GM11168 (cell line): Measurements from ENCODE around the gene UNC13D.
"Not testable (repeated sequence)": the region's sequence is repeated elsewhere in the genome, so short reads cannot be mapped to it uniquely, and the experiment has no call there.

ENCODE experiments used
- in situ Hi-C: fragments of 300-500 bp; cut with MboI; formaldehyde crosslinking; loops from one replicate; pipeline ENCODE4 v1.12.0; 2022; ENCODE audit warnings: low sequenced_read_pairs; ENCODE audit not compliant: unreplicated experiment

Gene UNC13D

DNA sequence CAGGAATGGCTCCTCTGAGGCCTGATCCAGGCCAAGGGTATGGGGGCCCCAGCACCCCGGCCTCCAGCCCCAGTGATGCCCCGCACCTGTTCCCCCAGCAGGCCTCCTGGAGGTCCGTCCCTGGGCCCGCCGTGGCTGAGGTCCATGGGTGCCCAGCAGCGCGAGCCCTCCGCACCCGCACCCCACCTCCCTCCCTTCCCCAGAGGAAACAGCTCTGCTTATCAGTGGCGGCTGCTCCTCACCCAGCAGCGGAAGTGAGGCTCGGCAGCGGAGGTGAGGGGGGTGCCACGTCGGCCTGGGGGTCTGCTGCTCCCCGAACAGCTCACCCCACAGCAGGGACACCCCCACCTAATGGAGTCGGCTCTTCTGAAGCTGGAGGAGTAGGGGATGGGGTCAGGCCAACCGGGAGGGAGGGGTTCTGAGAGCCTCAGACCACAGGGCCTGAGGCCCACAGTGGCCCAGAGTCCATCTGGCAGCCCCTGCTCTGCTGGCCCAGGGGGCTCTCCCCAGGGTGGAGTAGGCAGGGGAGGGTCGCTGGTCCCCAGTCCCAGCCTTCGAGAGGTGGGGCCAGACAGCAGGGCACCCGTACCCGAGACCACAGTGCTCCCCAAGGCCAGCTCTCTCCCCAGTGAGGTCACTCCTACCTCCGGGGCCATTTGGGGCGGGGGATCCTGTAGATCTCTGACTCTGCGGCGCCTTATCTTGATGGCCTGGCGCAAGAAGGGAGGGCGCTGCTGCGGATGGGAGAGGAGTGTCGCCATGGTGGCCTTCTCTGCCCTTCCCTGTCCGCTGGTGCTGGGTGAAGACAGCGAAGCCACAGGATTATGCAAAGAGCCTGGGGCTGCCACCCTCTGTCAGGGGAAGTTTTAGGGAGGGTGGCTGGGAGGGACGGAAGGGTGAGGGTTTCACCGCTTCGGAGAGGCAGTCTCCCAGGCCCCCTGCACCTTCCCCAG is at the start of gene UNC13D:
Gene UNC13D, minus strand, starts transcription at position 828 of the 953 bp plus-strand sequence. Its CDS starts 67 bp downstream, at position 761.
- in situ Hi-C loops: no loop called here

- in situ Hi-C loops: no loop called here
Observed at GRCh38 chr17:75893305-75894048, 49.3 kb upstream of the UNC13D start.

DNA sequence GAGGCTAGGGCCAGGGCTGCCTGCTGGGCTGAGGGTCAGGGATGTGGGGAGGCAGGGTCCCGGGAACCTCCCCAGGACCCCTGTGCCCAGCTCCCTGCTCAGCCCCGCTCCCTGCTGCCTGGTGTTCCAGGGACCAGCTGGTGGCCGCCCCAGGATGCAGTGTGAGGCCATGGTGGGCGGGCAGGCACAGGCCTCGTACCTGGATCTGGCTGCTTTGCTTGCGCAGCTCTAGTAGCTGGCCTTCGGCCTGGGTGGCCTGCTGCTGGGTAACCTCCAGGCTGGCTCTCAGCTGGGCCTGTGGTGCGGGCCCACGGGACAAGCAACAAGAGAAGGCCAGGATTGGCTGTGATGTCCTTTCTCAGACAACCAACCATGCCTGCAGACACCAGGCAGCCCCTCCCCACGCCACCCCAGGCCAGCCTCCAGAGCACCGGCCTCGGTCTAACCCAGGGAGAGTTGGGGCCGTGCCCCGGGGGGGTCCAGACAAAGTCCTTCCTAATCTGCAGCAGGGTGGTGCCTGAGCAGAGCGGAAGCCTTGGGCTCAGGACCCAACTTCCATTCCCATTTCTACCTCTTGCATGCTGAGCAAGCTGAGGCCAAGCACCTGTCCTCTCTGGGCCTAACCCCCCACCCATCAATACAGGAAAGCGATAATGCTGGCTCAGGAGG is 48.5 kb upstream of the UNC13D start:
- in situ Hi-C loops: no loop called here

GRCh38 chr17:75891605-75892555 is 47.7 kb upstream of the UNC13D start:
- in situ Hi-C loops: no loop called here

- in situ Hi-C loops: no loop called here
Observed at GRCh38 chr17:75891022-75891604, 46.9 kb upstream of the UNC13D start.

DNA sequence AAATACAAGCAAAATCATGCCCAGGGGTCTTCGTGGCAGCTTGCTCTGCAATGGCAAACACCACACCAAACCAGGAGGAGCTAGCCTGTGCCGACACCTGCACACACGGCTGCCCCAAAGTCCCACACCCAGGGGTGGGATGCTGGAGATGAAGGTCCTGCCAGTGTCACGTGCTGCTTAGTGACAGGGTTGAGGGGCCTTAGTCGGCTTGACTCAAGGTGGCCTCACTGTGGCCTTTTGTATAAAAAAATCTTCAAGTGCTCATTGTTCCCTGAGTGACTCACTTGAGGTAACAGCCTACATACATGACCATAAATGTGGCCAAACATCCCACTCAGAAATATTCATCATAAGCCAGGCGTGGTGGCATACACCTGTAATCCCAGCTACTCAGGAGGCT is 45.2 kb upstream of the UNC13D start:
- in situ Hi-C loops: no loop called here

GRCh38 chr17:75888484-75888883 is 44.3 kb upstream of the UNC13D start:
- in situ Hi-C loops: no loop called here

GRCh38 chr17:75885860-75886259 is 41.7 kb upstream of the UNC13D start:
- in situ Hi-C loops: not testable (repeated sequence)

DNA sequence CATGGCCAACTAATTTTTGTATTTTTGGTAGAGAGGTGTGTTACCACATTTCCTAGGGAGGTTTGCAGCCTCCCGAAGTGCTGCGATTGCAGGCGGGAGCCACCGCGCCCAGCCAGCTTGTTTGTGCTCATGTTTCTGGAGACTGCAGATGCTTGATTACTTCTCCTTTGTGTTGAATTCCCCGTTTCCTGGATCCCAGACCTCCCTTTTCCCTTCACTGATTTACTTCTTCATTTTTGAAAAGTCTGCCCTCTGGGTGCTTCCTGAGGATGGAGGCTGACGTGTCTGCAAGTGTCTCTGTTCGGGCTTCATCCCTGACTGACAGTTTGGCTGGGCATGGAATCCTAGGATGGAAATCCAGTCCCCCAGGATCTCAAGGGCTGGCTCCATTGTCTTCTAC is 41.2 kb upstream of the UNC13D start:
- in situ Hi-C loops: no loop called here

- in situ Hi-C loops: no loop called here
Observed at GRCh38 chr17:75881678-75882454, 37.7 kb upstream of the UNC13D start.

- in situ Hi-C loops: no loop called here
Observed at GRCh38 chr17:75880266-75880665, 36.1 kb upstream of the UNC13D start.

DNA sequence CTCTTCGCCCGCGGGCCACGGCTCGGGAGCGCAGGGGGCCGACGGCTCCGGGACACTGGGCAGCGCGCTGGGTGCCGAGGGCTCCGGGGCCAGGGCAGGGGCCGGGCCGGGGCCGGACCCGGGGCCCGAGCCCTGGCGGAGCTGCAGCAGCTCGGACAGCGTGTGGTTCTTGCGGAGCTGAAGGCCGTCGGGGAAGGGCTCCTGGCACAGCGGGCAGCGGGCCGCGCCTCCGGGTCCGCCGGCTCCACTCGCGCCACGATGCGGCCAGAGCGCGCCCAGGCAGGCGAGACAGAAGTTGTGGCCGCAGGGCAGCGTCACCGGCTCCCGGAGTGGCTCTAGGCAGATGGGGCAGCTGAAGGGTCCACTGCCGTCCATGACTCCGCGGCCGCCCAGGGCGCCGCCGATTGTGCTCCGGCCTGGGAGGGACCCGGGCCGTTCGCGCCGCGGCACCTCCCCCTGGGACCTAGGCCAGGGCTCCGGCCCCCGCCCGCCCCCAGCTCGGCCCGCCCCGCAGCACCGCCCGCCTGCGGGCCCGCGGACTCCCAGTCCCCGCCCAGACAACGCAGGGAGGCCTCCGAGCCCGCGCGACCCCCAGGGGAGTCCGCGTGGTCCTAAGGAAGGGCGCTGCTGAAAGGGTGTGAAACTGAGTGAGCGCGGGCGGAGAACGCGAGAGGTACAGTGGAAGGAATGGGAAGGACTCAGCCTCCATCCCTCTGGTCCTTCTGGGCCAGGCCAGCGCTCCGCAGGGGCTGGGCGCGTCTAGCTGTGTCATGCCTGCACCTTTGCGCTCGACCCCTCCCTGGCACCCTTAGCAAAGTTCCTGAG is 34.2 kb upstream of the UNC13D start, which contains the start of gene TRIM47:
Gene TRIM47, minus strand, starts transcription at position 408 of the 825 bp plus-strand sequence. Its CDS starts 33 bp downstream, at position 375.
- in situ Hi-C loops: no loop called here

DNA sequence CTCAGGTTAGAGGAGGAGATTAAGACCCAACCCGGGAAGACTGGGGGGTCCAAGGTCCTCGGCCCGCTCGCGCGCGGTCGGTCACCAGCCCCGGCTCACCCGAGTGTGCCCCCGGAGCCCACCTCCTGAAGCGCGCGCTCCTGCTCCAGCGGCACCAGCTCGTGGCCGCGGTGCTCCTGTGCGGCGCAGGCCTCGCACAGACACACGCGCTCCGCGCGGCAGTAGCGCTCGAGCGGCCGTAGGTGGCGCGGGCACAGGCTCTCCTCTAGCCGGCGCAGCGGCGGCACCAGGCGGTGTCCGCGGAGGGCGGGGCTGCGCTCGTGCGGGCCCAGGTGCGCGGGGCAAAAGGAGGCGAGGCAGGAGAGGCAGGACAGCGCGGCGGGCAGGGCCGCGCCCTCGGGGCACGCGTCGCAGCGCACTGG is 33.6 kb upstream of the UNC13D start:
- in situ Hi-C loops: no loop called here

- in situ Hi-C loops: no loop called here
Observed at GRCh38 chr17:75876938-75877751, 32.9 kb upstream of the UNC13D start.

DNA sequence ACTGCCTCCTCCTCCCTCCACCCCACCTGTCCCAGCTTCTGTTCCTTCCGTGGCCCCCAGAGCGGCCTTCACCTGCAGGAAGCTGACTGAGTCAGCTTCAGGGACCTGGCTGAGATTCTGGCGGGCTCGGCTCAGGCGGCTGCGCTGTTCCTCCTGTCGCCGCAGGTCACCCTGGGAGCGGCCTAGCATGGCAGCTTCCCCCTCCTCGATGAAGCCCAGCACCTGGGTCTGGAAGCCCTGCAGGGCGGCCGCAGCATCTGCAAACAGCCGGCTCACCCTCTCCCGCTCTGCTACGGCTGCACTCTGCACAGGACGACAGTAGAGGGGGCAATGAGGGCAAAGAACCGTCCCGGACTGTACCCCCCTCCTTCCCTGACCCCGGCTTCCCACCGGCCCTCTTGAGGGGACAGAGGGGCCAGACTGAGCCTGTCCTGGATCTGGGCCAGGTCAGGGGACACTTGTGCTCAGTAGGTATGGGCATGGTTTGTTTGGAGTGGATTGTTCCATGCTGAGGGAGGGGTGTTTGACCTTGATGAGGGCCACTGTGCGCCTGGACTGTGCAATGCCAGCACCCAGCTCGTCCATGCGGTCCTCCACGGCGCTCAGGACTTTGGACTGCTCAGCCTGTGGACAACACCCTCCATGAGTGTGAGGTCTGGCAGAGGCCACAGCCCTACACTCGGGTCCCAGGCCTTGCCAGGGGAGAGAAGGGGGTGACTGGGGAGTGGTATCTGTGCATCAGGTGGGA is 32.2 kb upstream of the UNC13D start:
- in situ Hi-C loops: no loop called here

- in situ Hi-C loops: no loop called here
Observed at GRCh38 chr17:75875940-75876189, 31.7 kb upstream of the UNC13D start.
